GM19351 (cell line): ENCODE results near the gene TENT5A.

Experiments used
- ATAC-seq: cut with Tn5 transposase; IDR thresholded peaks from one replicate; pipeline ENCODE4 v1.9.1; 2021; ENCODE audit warnings: mild to moderate bottlenecking, moderate library complexity; ENCODE audit not compliant: unreplicated experiment

TENT5A gene

GRCh38 chr6:81718126-81718525 lies 34.4 kb downstream of the TENT5A start:
- no peak for ATAC-seq

GRCh38 chr6:81714684-81715083 lies 37.8 kb downstream of the TENT5A start:
- ATAC-seq = no peak

GRCh38 chr6:81713205-81713604 lies 39.3 kb downstream of the TENT5A start:
- no peak for ATAC-seq

GRCh38 chr6:81708113-81708699 lies 44.3 kb downstream of the TENT5A start:
- ATAC-seq = no peak

GRCh38 chr6:81704700-81705099 lies 47.8 kb downstream of the TENT5A start:
- no peak for ATAC-seq

GRCh38 chr6:81700414-81700813 lies 52.1 kb downstream of the TENT5A start:
- ATAC-seq = no peak

- ATAC-seq = no peak
These were observed 54.9 kb downstream of the TENT5A start for GRCh38 chr6:81697559-81697958.

- ATAC-seq = peak; percentile 55
These were observed 56.0 kb downstream of the TENT5A start for GRCh38 chr6:81696524-81696923.
